Activated CD8-positive, alpha-beta memory T cell treated with anti-CD3 and anti-CD28 coated beads, Interleukin-2, amount 10 ng/mL, durations not matched to agents 7 days and 5 days (primary cell): Measurements from ENCODE around the gene BDH1. TPM values are rescaled to one million over a fixed set of nuclear protein-coding genes. Genes with fewer than 3 reads are reported as not detected.

Experiments
- ATAC-seq: fragments of 150-1000 bp; cut with Tn5 transposase; one replicate; pipeline ENCODE4 v1.10.0; 2021; ENCODE audit warnings: moderate library complexity
- CTCF ChIA-PET: fragments of 350-600 bp; sonication (Branson Sonifier 250); formaldehyde crosslinking; loops from one replicate; lab custom pipeline; 2021; ENCODE audit warnings: antibody characterized with exemption; lab: Charles Lee
- DNase-seq: peaks from one replicate; pipeline ENCODE4 v3.0.0-alpha.2; 2020
- H3K27ac Mint-ChIP-seq: one replicate; pipeline ENCODE4 v1.8.0; 2021; ENCODE audit warnings: mild to moderate bottlenecking, mixed read lengths
- H3K27me3 Mint-ChIP-seq: one replicate; pipeline ENCODE4 v1.8.0; 2021; ENCODE audit warnings: mixed read lengths
- H3K36me3 Mint-ChIP-seq: one replicate; pipeline ENCODE4 v1.8.0; 2021; ENCODE audit warnings: mild to moderate bottlenecking, mixed read lengths
- H3K4me1 Mint-ChIP-seq: one replicate; pipeline ENCODE4 v1.8.0; 2021; ENCODE audit warnings: mixed read lengths
- H3K4me3 Mint-ChIP-seq: one replicate; pipeline ENCODE4 v1.8.0; 2021; ENCODE audit warnings: mild to moderate bottlenecking, moderate library complexity, mixed read lengths
- H3K9me3 Mint-ChIP-seq: one replicate; pipeline ENCODE4 v1.8.0; 2022; ENCODE audit warnings: low read depth, mixed read lengths
- total RNA-seq, 2 experiments: library from RNA; stranded (reverse); gene quantifications; one replicate each; pipeline ENCODE4 v1.2.3, GENCODE V29; 2021

Gene BDH1
- total RNA-seq, 2 experiments from 2014 or later: 75.8 to 80.9 TPM

GRCh38 chr3:197499427-197499826, 56.3 kb downstream of the BDH1 start:
- Mint-ChIP-seq H3K4me1 (no peaks in the 10 kb centered on the region), H3K27ac (no peak overlapping the region), H3K36me3 (peaks cover 2% of the 10 kb centered on the region), H3K27me3 (peaks cover 2% of the 10 kb centered on the region), H3K9me3 (no peaks in the 10 kb centered on the region), H3K4me3 (no peak overlapping the region)
- CTCF ChIA-PET: interaction anchor here (1.0 kb wide), 1 partner anchor 242 kb away, joined by 3 read pairs; no protein-coding TSS in a partner anchor
- ATAC-seq (no peak), DNase-seq (no peak)

GRCh38 chr3:197498499-197499241, 57.1 kb downstream of the BDH1 start:
- Mint-ChIP-seq H3K4me1 (no peaks in the 10 kb centered on the region), H3K36me3 (peaks cover 2% of the 10 kb centered on the region), H3K4me3 (no peak overlapping the region), H3K27ac (no peak overlapping the region), H3K27me3 (peaks cover 6% of the 10 kb centered on the region), H3K9me3 (no peaks in the 10 kb centered on the region)
- ATAC-seq (no peak), DNase-seq (no peak)
- CTCF ChIA-PET: interaction anchor here (1.3 kb wide), 1 partner anchor 23 kb away, joined by 4 read pairs; no protein-coding TSS in a partner anchor

GRCh38 chr3:197496746-197497125, 59.0 kb downstream of the BDH1 start:
- DNase-seq (no peak), ATAC-seq (no peak)
- no peak overlapping the region for H3K4me3 Mint-ChIP-seq
- CTCF ChIA-PET: interaction anchor here (0.9 kb wide), 1 partner anchor 13 kb away, joined by 3 read pairs; no protein-coding TSS in a partner anchor
- H3K9me3 Mint-ChIP-seq: no peaks in the 10 kb centered on the region
- H3K4me1 Mint-ChIP-seq: no peaks in the 10 kb centered on the region
- no peak overlapping the region for H3K27ac Mint-ChIP-seq
- peaks cover 14% of the 10 kb centered on the region for H3K27me3 Mint-ChIP-seq
- H3K36me3 Mint-ChIP-seq: peaks cover 2% of the 10 kb centered on the region

GRCh38 chr3:197495999-197496745, 59.6 kb downstream of the BDH1 start:
- DNase-seq (no peak), ATAC-seq (no peak)
- Mint-ChIP-seq H3K27me3 (peaks cover 14% of the 10 kb centered on the region), H3K4me3 (no peak overlapping the region), H3K9me3 (no peaks in the 10 kb centered on the region), H3K27ac (no peak overlapping the region), H3K4me1 (no peaks in the 10 kb centered on the region), H3K36me3 (peaks cover 2% of the 10 kb centered on the region)
- CTCF ChIA-PET: no interaction called here

- peaks cover 14% of the 10 kb centered on the region for H3K27me3 Mint-ChIP-seq
- H3K4me1 Mint-ChIP-seq: no peaks in the 10 kb centered on the region
- peaks cover 2% of the 10 kb centered on the region for H3K36me3 Mint-ChIP-seq
- DNase-seq (no peak), ATAC-seq (no peak)
- H3K27ac Mint-ChIP-seq: no peak overlapping the region
- H3K9me3 Mint-ChIP-seq: no peaks in the 10 kb centered on the region
- H3K4me3 Mint-ChIP-seq: no peak overlapping the region
- CTCF ChIA-PET: no interaction called here
These were observed 60.3 kb downstream of the BDH1 start for GRCh38 chr3:197495499-197495898.

- CTCF ChIA-PET: no interaction called here
- H3K4me1 Mint-ChIP-seq: no peaks in the 10 kb centered on the region
- no peaks in the 10 kb centered on the region for H3K9me3 Mint-ChIP-seq
- no peak overlapping the region for H3K27ac Mint-ChIP-seq
- peaks cover 2% of the 10 kb centered on the region for H3K36me3 Mint-ChIP-seq
- H3K4me3 Mint-ChIP-seq: no peak overlapping the region
- ATAC-seq (no peak), DNase-seq (no peak)
- H3K27me3 Mint-ChIP-seq: peaks cover 16% of the 10 kb centered on the region
These were observed 60.7 kb downstream of the BDH1 start for GRCh38 chr3:197495059-197495455.

GRCh38 chr3:197494366-197495058, 61.3 kb downstream of the BDH1 start:
- peaks cover 16% of the 10 kb centered on the region for H3K27me3 Mint-ChIP-seq
- peaks cover under 1% of the 10 kb centered on the region for H3K36me3 Mint-ChIP-seq
- H3K4me1 Mint-ChIP-seq: no peaks in the 10 kb centered on the region
- CTCF ChIA-PET: no interaction called here
- H3K4me3 Mint-ChIP-seq: no peak overlapping the region
- no peak overlapping the region for H3K27ac Mint-ChIP-seq
- no peaks in the 10 kb centered on the region for H3K9me3 Mint-ChIP-seq
- DNase-seq: no peak
- ATAC-seq: no peak

- no peak overlapping the region for H3K4me3 Mint-ChIP-seq
- DNase-seq (no peak), ATAC-seq (no peak)
- H3K9me3 Mint-ChIP-seq: no peaks in the 10 kb centered on the region
- H3K27ac Mint-ChIP-seq: no peak overlapping the region
- no peaks in the 10 kb centered on the region for H3K36me3 Mint-ChIP-seq
- peaks cover 19% of the 10 kb centered on the region for H3K27me3 Mint-ChIP-seq
- CTCF ChIA-PET: interaction anchor here (1.4 kb wide), 1 partner anchor 236 kb away, joined by 5 read pairs; no protein-coding TSS in a partner anchor
- H3K4me1 Mint-ChIP-seq: no peaks in the 10 kb centered on the region
These were observed 62.7 kb downstream of the BDH1 start for GRCh38 chr3:197493049-197493448.

- peaks cover 21% of the 10 kb centered on the region for H3K27me3 Mint-ChIP-seq
- DNase-seq: no peak
- no peaks in the 10 kb centered on the region for H3K9me3 Mint-ChIP-seq
- no peak overlapping the region for H3K27ac Mint-ChIP-seq
- no peak for ATAC-seq
- CTCF ChIA-PET: interaction anchor here (1.4 kb wide), 1 partner anchor 235 kb away, joined by 5 read pairs; no protein-coding TSS in a partner anchor
- no peaks in the 10 kb centered on the region for H3K4me1 Mint-ChIP-seq
- H3K4me3 Mint-ChIP-seq: no peak overlapping the region
- H3K36me3 Mint-ChIP-seq: no peaks in the 10 kb centered on the region
These were observed 63.7 kb downstream of the BDH1 start for GRCh38 chr3:197491923-197492664.

- Mint-ChIP-seq H3K4me1 (no peaks in the 10 kb centered on the region), H3K36me3 (no peaks in the 10 kb centered on the region), H3K4me3 (no peak overlapping the region), H3K9me3 (no peaks in the 10 kb centered on the region), H3K27ac (no peak overlapping the region), H3K27me3 (peaks cover 27% of the 10 kb centered on the region)
- ATAC-seq (no peak), DNase-seq (no peak)
- CTCF ChIA-PET: interaction anchor here (1.4 kb wide), 1 partner anchor 235 kb away, joined by 5 read pairs; no protein-coding TSS in a partner anchor
These were observed 64.3 kb downstream of the BDH1 start for GRCh38 chr3:197491478-197491877.

GRCh38 chr3:197490098-197491058, 65.4 kb downstream of the BDH1 start:
- Mint-ChIP-seq H3K4me1 (no peaks in the 10 kb centered on the region), H3K36me3 (no peaks in the 10 kb centered on the region)
- CTCF ChIA-PET: no interaction called here

GRCh38 chr3:197487911-197488391, 67.8 kb downstream of the BDH1 start:
- no peaks in the 10 kb centered on the region for H3K36me3 Mint-ChIP-seq
- H3K27ac Mint-ChIP-seq: no peak overlapping the region
- CTCF ChIA-PET: interaction anchor here (1.1 kb wide), 1 partner anchor 13 kb away, joined by 3 read pairs; no protein-coding TSS in a partner anchor
- no peak overlapping the region for H3K4me3 Mint-ChIP-seq
- ATAC-seq (no peak), DNase-seq (no peak)
- no peaks in the 10 kb centered on the region for H3K4me1 Mint-ChIP-seq
- no peaks in the 10 kb centered on the region for H3K9me3 Mint-ChIP-seq
- peaks cover 23% of the 10 kb centered on the region for H3K27me3 Mint-ChIP-seq

More at GRCh38 chr3:197490098-197491058, 65.4 kb downstream of the BDH1 start:
- H3K4me3 Mint-ChIP-seq: no peak overlapping the region
- H3K27ac Mint-ChIP-seq: no peak overlapping the region
- H3K27me3 Mint-ChIP-seq: peaks cover 31% of the 10 kb centered on the region
- DNase-seq (no peak), ATAC-seq (no peak)
- no peaks in the 10 kb centered on the region for H3K9me3 Mint-ChIP-seq
